ENCODE results near the gene HOGA1. TPM values are rescaled to one million over a fixed set of nuclear protein-coding genes. Genes with fewer than 3 reads are reported as not detected.

HOGA1 gene
- total and polyA plus RNA-seq, 2 donors (not counting 1 experiment from before 2014, with no cell fraction given), result 0.58 to 1.5 TPM

DNA sequence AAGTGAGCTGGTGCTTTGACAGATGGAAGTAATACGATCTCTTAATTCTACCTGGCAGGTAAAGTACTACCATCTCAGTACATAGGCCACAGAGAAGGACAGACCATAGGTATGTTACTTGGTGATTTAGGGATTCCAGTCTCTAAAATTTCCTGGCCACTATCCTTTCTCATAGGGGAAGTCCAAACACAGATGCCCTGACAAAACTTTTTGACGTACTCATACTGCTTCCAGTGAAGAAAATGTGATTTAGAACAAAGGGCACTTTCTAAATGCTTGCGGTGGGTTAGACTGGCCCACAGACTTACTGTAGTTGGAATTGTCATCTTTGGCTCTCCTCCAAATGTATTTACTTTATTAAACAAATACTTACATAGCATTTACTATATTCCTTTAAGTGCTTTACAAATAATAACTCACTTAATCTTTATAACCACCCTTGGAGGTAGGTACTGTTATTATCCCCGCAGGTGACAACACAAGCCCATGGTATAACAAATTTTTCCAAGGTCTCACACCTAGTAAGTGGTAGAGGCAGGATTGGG is 59.3 kb downstream of the HOGA1 start:
- Histone ChIP-seq H3K36me3 (ENCODE audit: control insufficient read depth, insufficient read depth, low read length) (peaks cover 3% of the 10 kb centered on the region), H3K27me3 (ENCODE audit: control insufficient read depth, insufficient read depth, low read length) (no peaks in the 10 kb centered on the region), H4K20me1 (ENCODE audit: control insufficient read depth, extremely low read depth, insufficient read depth, low read length) (no peaks in the 10 kb centered on the region), H3K4me2 (ENCODE audit: extremely low read depth, insufficient read depth, low read length) (peak overlapping the region; percentile 80), H3K79me2 (ENCODE audit: control insufficient read depth, insufficient read depth, low read length) (peaks cover 51% of the 10 kb centered on the region), H3K9me3 (ENCODE audit: control insufficient read depth, insufficient read depth, low read depth, low read length) (no peaks in the 10 kb centered on the region), H3K27ac (ENCODE audit: insufficient read depth, low read length) (no peak overlapping the region), H2AFZ (ENCODE audit: low read length) (no peak overlapping the region), H3K9ac (ENCODE audit: insufficient read depth, low read length) (no peak overlapping the region), H3K4me3 (replicated peaks in 1 of 4; ENCODE audit: control extremely low read depth in 1 of 4, insufficient read depth in 1 of 4, low read depth in 3 of 4, low read length in 4 of 4) (peak overlapping the region in 1 of 4 experiments; percentile 85), H3K4me1 (ENCODE audit: control insufficient read depth, extremely low read depth, insufficient read depth, low read length) (peaks cover 7% of the 10 kb centered on the region)
- TF ChIP-seq, protein P1, sequence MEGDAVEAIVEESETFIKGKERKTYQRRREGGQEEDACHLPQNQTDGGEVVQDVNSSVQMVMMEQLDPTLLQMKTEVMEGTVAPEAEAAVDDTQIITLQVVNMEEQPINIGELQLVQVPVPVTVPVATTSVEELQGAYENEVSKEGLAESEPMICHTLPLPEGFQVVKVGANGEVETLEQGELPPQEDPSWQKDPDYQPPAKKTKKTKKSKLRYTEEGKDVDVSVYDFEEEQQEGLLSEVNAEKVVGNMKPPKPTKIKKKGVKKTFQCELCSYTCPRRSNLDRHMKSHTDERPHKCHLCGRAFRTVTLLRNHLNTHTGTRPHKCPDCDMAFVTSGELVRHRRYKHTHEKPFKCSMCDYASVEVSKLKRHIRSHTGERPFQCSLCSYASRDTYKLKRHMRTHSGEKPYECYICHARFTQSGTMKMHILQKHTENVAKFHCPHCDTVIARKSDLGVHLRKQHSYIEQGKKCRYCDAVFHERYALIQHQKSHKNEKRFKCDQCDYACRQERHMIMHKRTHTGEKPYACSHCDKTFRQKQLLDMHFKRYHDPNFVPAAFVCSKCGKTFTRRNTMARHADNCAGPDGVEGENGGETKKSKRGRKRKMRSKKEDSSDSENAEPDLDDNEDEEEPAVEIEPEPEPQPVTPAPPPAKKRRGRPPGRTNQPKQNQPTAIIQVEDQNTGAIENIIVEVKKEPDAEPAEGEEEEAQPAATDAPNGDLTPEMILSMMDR (conservative IDR thresholded peaks at IDR 0.05 in 1 of 2, IDR thresholded peaks at IDR 0.05 in 1 of 2; ENCODE audit: low read depth in 1 of 2, low read length in 2 of 2), result no peak
- no peak for TF ChIP-seq EZH2 (IDR thresholded peaks at IDR 0.05; ENCODE audit: low read length, missing control alignments)
- no peak for DNase-seq (ENCODE audit: low read depth in 2 of 2)

DNA sequence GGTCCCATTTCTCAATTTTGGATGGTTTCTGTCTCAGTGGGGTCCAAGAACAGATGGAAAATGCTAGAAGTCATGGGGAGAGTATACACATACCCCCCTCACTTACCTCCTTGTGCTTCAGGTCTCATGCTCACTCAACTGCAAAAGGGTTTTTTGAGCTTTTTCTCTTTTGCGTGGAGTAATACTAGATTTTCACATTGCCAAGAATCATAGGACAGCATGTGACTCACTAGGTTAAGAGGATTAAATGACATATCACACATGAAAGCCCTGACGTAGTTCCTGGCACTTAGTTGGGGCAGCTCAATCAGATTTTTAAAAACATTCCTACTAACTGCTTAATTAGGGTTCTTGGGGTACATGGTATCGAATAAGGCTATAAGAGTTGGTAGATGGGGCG is 60.7 kb downstream of the HOGA1 start:
- H3K4me1 ChIP-seq (ENCODE audit: control insufficient read depth, extremely low read depth, insufficient read depth, low read length), result peaks cover 13% of the 10 kb centered on the region
- H3K4me2 ChIP-seq (ENCODE audit: extremely low read depth, insufficient read depth, low read length), result no peak overlapping the region
- no peak overlapping the region for H2AFZ ChIP-seq (ENCODE audit: low read length)
- H3K27me3 ChIP-seq (ENCODE audit: control insufficient read depth, insufficient read depth, low read length), result no peaks in the 10 kb centered on the region
- H3K27ac ChIP-seq (ENCODE audit: insufficient read depth, low read length), result no peak overlapping the region
- DNase-seq (ENCODE audit: low read depth in 2 of 2), result no peak
- no peaks in the 10 kb centered on the region for H4K20me1 ChIP-seq (ENCODE audit: control insufficient read depth, extremely low read depth, insufficient read depth, low read length)
- TF ChIP-seq EZH2 (IDR thresholded peaks at IDR 0.05; ENCODE audit: low read length, missing control alignments), result no peak
- TF ChIP-seq, protein P1 (conservative IDR thresholded peaks at IDR 0.05 in 1 of 2, IDR thresholded peaks at IDR 0.05 in 1 of 2; ENCODE audit: low read depth in 1 of 2, low read length in 2 of 2), result no peak
- peaks cover 3% of the 10 kb centered on the region for H3K36me3 ChIP-seq (ENCODE audit: control insufficient read depth, insufficient read depth, low read length)
- H3K79me2 ChIP-seq (ENCODE audit: control insufficient read depth, insufficient read depth, low read length), result peaks cover 54% of the 10 kb centered on the region
- no peaks in the 10 kb centered on the region for H3K9me3 ChIP-seq (ENCODE audit: control insufficient read depth, insufficient read depth, low read depth, low read length)
- H3K9ac ChIP-seq (ENCODE audit: insufficient read depth, low read length), result no peak overlapping the region
- H3K4me3 ChIP-seq (replicated peaks in 1 of 4; ENCODE audit: control extremely low read depth in 1 of 4, insufficient read depth in 1 of 4, low read depth in 3 of 4, low read length in 4 of 4), result no peak overlapping the region

DNA sequence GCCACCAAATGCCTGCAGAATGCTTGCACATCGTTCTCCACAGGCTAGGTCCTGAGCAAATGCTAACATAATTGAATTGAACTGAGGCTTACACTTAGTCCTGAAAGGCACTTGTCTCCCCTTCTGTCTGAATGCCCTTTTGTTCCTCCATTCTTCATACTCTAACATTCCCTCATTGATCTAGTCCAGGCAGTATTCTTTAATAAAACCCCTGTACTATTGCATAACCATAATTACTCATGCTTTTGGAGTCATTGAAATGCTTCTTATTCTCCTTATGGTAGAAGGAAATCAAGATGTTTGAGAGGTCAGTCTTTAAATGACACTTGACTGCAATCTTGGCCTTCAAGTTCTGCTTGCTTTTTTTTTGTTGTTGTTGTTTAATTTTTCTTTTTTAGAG is 63.4 kb downstream of the HOGA1 start:
- H2AFZ ChIP-seq (ENCODE audit: low read length), result no peak overlapping the region
- H3K79me2 ChIP-seq (ENCODE audit: control insufficient read depth, insufficient read depth, low read length), result peaks cover 58% of the 10 kb centered on the region
- no peak overlapping the region for H3K4me2 ChIP-seq (ENCODE audit: extremely low read depth, insufficient read depth, low read length)
- DNase-seq (ENCODE audit: low read depth in 2 of 2), result peak; percentile 52 to 59
- H3K27me3 ChIP-seq (ENCODE audit: control insufficient read depth, insufficient read depth, low read length), result no peaks in the 10 kb centered on the region
- no peak overlapping the region for H3K4me3 ChIP-seq (replicated peaks in 1 of 4; ENCODE audit: control extremely low read depth in 1 of 4, insufficient read depth in 1 of 4, low read depth in 3 of 4, low read length in 4 of 4)
- H4K20me1 ChIP-seq (ENCODE audit: control insufficient read depth, extremely low read depth, insufficient read depth, low read length), result no peaks in the 10 kb centered on the region
- peaks cover 16% of the 10 kb centered on the region for H3K4me1 ChIP-seq (ENCODE audit: control insufficient read depth, extremely low read depth, insufficient read depth, low read length)
- no peak overlapping the region for H3K27ac ChIP-seq (ENCODE audit: insufficient read depth, low read length)
- TF ChIP-seq EZH2 (IDR thresholded peaks at IDR 0.05; ENCODE audit: low read length, missing control alignments), result no peak
- TF ChIP-seq, protein P1 (conservative IDR thresholded peaks at IDR 0.05 in 1 of 2, IDR thresholded peaks at IDR 0.05 in 1 of 2; ENCODE audit: low read depth in 1 of 2, low read length in 2 of 2), result no peak
- no peak overlapping the region for H3K9ac ChIP-seq (ENCODE audit: insufficient read depth, low read length)
- no peaks in the 10 kb centered on the region for H3K9me3 ChIP-seq (ENCODE audit: control insufficient read depth, insufficient read depth, low read depth, low read length)
- H3K36me3 ChIP-seq (ENCODE audit: control insufficient read depth, insufficient read depth, low read length), result peaks cover 11% of the 10 kb centered on the region
